WTC11 (cell line): ENCODE data around the gene ARHGAP25.

ENCODE experiments used
- AFF4 ChIP-seq: sonication (generic); formaldehyde crosslinking; IDR thresholded peaks from 2 replicates; pipeline ENCODE4 v1.8.1; 2023; ENCODE audit warnings: mild to moderate bottlenecking, missing genetic modification reagents, borderline replicate concordance
- ATF3 ChIP-seq: sonication (generic); formaldehyde crosslinking; conservative IDR thresholded peaks from 2 replicates; pipeline ENCODE4 v1.8.1; 2022; ENCODE audit warnings: mild to moderate bottlenecking, missing genetic modification reagents
- CTCF ChIP-seq: fragments of 200-600 bp; IDR thresholded peaks from 2 replicates; pipeline ENCODE4 v1.8.0; 2022; ENCODE audit warnings: antibody characterized with exemption
- ETV6 ChIP-seq: sonication (generic); formaldehyde crosslinking; IDR thresholded peaks from 2 replicates; pipeline ENCODE4 v1.8.1; 2022; ENCODE audit warnings: mild to moderate bottlenecking, missing genetic modification reagents
- IRF1 ChIP-seq: sonication (generic); formaldehyde crosslinking; IDR thresholded peaks from 2 replicates; pipeline ENCODE4 v1.8.0; 2023; ENCODE audit warnings: missing genetic modification reagents
- NFATC4 ChIP-seq: fragments of 250-450 bp; sonication (Bioruptor Pico); IDR thresholded peaks from 2 replicates; pipeline ENCODE4 v1.9.0; 2021; ENCODE audit warnings: mild to moderate bottlenecking
- TEAD4 ChIP-seq: sonication (generic); formaldehyde crosslinking; IDR thresholded peaks from 2 replicates; pipeline ENCODE4 v1.8.0; 2022; ENCODE audit warnings: mild to moderate bottlenecking, missing genetic modification reagents
- USF2 ChIP-seq: sonication (generic); formaldehyde crosslinking; IDR thresholded peaks from 2 replicates; pipeline ENCODE4 v1.8.1; 2023; ENCODE audit warnings: mild to moderate bottlenecking, missing genetic modification reagents, moderate library complexity

GRCh38 chr2:68710336-68710735 lies 24.3 kb upstream of the ARHGAP25 start:
- TF ChIP-seq USF2 (CRISPR knock-in tag) (no peak), CTCF (no peak), TEAD4 (CRISPR knock-in tag) (no peak), ETV6 (CRISPR knock-in tag) (no peak), ATF3 (CRISPR knock-in tag) (no peak), NFATC4 (CRISPR knock-in tag) (no peak), AFF4 (no peak), IRF1 (CRISPR knock-in tag) (no peak)
